A549 (cell line): ENCODE data around the gene PHF21A. TPM values are rescaled to one million over a fixed set of nuclear protein-coding genes. Genes with fewer than 3 reads are reported as not detected.

Experiments
- ATAC-seq, 2 experiments: fragments of 200-7000 bp in 1 of 2; fragments of >200 bp in 1 of 2; cut with Nextera tagmentation in 1 of 2; cut with Tn5 transposase in 1 of 2; 3 replicates each; pipeline versions ENCODE4 v1.8.0 to v1.9.1; 2018 to 2020; ENCODE audit warnings: mild to moderate bottlenecking in 1 of 2, moderate library complexity in 1 of 2
- CTCF ChIA-PET: fragments of 300-600 bp; sonication (Branson Sonifier 250); formaldehyde crosslinking; extraction: SDS; loops from one replicate; lab custom pipeline; 2021; ENCODE audit warnings: antibody characterized with exemption, inconsistent platforms; lab: Yijun Ruan, JAX
- POLR2A ChIA-PET: fragments of 350-600 bp; formaldehyde crosslinking; extraction: SDS; loops from one replicate; lab custom pipeline; 2021; ENCODE audit warnings: antibody characterized with exemption, inconsistent platforms; lab: Yijun Ruan, JAX
- DNase-seq, 2 experiments: peaks; one replicate each; pipeline versions ENCODE4 v3.0.0 to v3.0.0-alpha.2; 2011 to 2016; ENCODE audit warnings: low read depth in 1 of 2, low spot score in 1 of 2
- FAIRE-seq: peaks from 2 replicates; lab custom pipeline; 2011; peaks lifted over from hg19 to GRCh38; lab: Jason Lieb, UNC
- H3K27ac ChIP-seq, 2 experiments: fragments of >200 bp; sonication (Bioruptor Twin); formaldehyde crosslinking; 3 replicates each; pipeline ENCODE4 v1.5.1; 2016 to 2017
- H3K4me1 ChIP-seq: fragments of >200 bp; sonication (Bioruptor Twin); formaldehyde crosslinking; 3 replicates; pipeline ENCODE4 v1.6.1; 2016
- H3K4me2 ChIP-seq: fragments of >200 bp; sonication (Bioruptor Twin); formaldehyde crosslinking; 3 replicates; pipeline ENCODE4 v1.6.1; 2016
- H3K4me3 ChIP-seq: fragments of >200 bp; sonication (Bioruptor Twin); formaldehyde crosslinking; 3 replicates; pipeline ENCODE4 v1.5.1; 2016
- H3K9me3 ChIP-seq: fragments of >200 bp; sonication (Bioruptor Twin); formaldehyde crosslinking; 3 replicates; pipeline ENCODE4 v1.6.1; 2016
- BHLHE40 ChIP-seq: IDR thresholded peaks from 2 replicates; pipeline ENCODE4 v1.6.1; 2012; ENCODE audit warnings: low read depth, low read length, inconsistent platforms
- CEBPB ChIP-seq, 2 experiments: fragments of >200 bp in 1 of 2; sonication (Bioruptor Twin) in 1 of 2; formaldehyde crosslinking in 1 of 2; IDR thresholded peaks; 2 replicates each; pipeline ENCODE4 v1.6.1; 2012 to 2016
- CHD2 ChIP-seq: fragments of 150-350 bp; IDR thresholded peaks from 2 replicates; pipeline ENCODE4 v1.6.1; 2014; ENCODE audit warnings: low read length; ENCODE audit not compliant: partially characterized antibody
- CTCF ChIP-seq: fragments of >200 bp; sonication (Bioruptor Twin); formaldehyde crosslinking; IDR thresholded peaks from 3 replicates; pipeline ENCODE4 v1.5.1; 2016
- EHMT2 ChIP-seq: fragments of 200-600 bp; sonication (generic); IDR thresholded peaks from 2 replicates; pipeline ENCODE4 v1.6.1; 2016; ENCODE audit warnings: antibody characterized with exemption, low read depth, mild to moderate bottlenecking, moderate library complexity
- EP300 ChIP-seq, 2 experiments: fragments of >200 bp; sonication (Bioruptor Twin); formaldehyde crosslinking; IDR thresholded peaks; 2 replicates in 1 of 2; 3 replicates in 1 of 2; pipeline ENCODE4 v1.6.1; 2016 to 2017
- ESRRA ChIP-seq: fragments of 150-350 bp; IDR thresholded peaks from 2 replicates; pipeline ENCODE4 v1.6.1; 2014; ENCODE audit warnings: mild to moderate bottlenecking, low read length, borderline replicate concordance
- HDAC2 ChIP-seq: fragments of 200-600 bp; sonication (generic); IDR thresholded peaks from 2 replicates; pipeline ENCODE4 v1.6.1; 2016
- HES2 ChIP-seq: fragments of >200 bp; sonication (Bioruptor Twin); formaldehyde crosslinking; IDR thresholded peaks from 2 replicates; pipeline ENCODE4 v1.6.1; 2016
- HEYL ChIP-seq: fragments of 250-450 bp; sonication (Bioruptor Pico); IDR thresholded peaks from 2 replicates; pipeline ENCODE4 v1.8.0; 2021; ENCODE audit warnings: mild to moderate bottlenecking, moderate library complexity
- JUN ChIP-seq, 2 experiments: fragments of >200 bp; sonication (Bioruptor Twin); formaldehyde crosslinking; IDR thresholded peaks; 2 replicates in 1 of 2; 3 replicates in 1 of 2; pipeline ENCODE4 v1.6.1; 2016 to 2017
- KDM1A ChIP-seq: fragments of 200-600 bp; sonication (generic); IDR thresholded peaks from 2 replicates; pipeline ENCODE4 v1.6.1; 2016; ENCODE audit warnings: low read depth, mild to moderate bottlenecking
- MAX ChIP-seq: IDR thresholded peaks from 2 replicates; pipeline ENCODE4 v1.6.1; 2012
- PBX3 ChIP-seq: IDR thresholded peaks from 2 replicates; pipeline ENCODE4 v1.6.1; 2012
- PHF8 ChIP-seq: fragments of 200-600 bp; sonication (generic); IDR thresholded peaks from 2 replicates; pipeline ENCODE4 v1.6.1; 2016; ENCODE audit warnings: low read depth, mild to moderate bottlenecking, antibody characterized with exemption, moderate library complexity, borderline replicate concordance
- POLR2A ChIP-seq: IDR thresholded peaks from 2 replicates; pipeline ENCODE4 v1.6.1; 2012; ENCODE audit warnings: mild to moderate bottlenecking, low read length
- RCOR1 ChIP-seq: fragments of 150-350 bp; IDR thresholded peaks from 2 replicates; pipeline ENCODE4 v1.6.1; 2014; ENCODE audit warnings: antibody characterized with exemption, low read length, low read depth
- RFX5 ChIP-seq: fragments of 450-650 bp; IDR thresholded peaks from 2 replicates; pipeline ENCODE4 v1.7.1; 2014; ENCODE audit warnings: antibody characterized with exemption, mild to moderate bottlenecking, moderate library complexity
- TP53 ChIP-seq: fragments of 250-450 bp; sonication (Bioruptor Pico); IDR thresholded peaks from 2 replicates; pipeline ENCODE4 v1.5.0; 2021; ENCODE audit warnings: mild to moderate bottlenecking, moderate library complexity
- USF2 ChIP-seq: fragments of 450-650 bp; IDR thresholded peaks from 2 replicates; pipeline ENCODE4 v1.6.1; 2014; ENCODE audit warnings: antibody characterized with exemption
- ZNF302 ChIP-seq: fragments of 250-450 bp; sonication (Bioruptor Pico); IDR thresholded peaks from 2 replicates; pipeline ENCODE4 v1.9.0; 2021; ENCODE audit warnings: inconsistent platforms, mild to moderate bottlenecking, moderate library complexity
- ZSCAN20 ChIP-seq: fragments of 250-450 bp; sonication (Bioruptor Pico); IDR thresholded peaks from 2 replicates; pipeline ENCODE4 v1.8.0; 2022; ENCODE audit warnings: mild to moderate bottlenecking, moderate library complexity
- WGBS: methylation state at CpG from one replicate; pipeline ENCODE4 v1.1.6; 2017; ENCODE audit errors: missing lambda C conversion rate; 5-methylcytosine and 5-hydroxymethylcytosine counted together
- polyA plus RNA-seq, 4 experiments: library from polyadenylated mRNA; depleted of rRNA in 3 of 4; stranded (reverse); fragments of >200 nt; fragmentation: RNase III in 1 of 4; extraction: RNeasy Plus Mini Kit Qiagen cat#74134 plus additional on column Dnase treatment in 1 of 4; gene quantifications; 2 replicates in 3 of 4; 3 replicates in 1 of 4; pipeline ENCODE4 v1.2.3, GENCODE V29; 2011 to 2017

PHF21A gene
- polyA plus RNA-seq, 2 of the 4 experiments (the other 2 are of a cell fraction) = 20.0 to 31.9 TPM

GRCh38 chr11:46122945-46123715, 1.9 kb upstream of the PHF21A start:
- DNase-seq (no peak), FAIRE-seq (no peak)
- Histone ChIP-seq H3K9me3 (no peaks in the 10 kb centered on the region), H3K4me3 (peak overlapping the region; percentile 66)
- 58% methylated on average over 7 of the region's 7 CpGs for WGBS
- TF ChIP-seq JUN (IDR thresholded peaks at IDR 0.05) (no peak), USF2 (no peak), ZSCAN20 (no peak), KDM1A (no peak), HES2 (no peak), ESRRA (no peak), MAX (no peak), RCOR1 (no peak), BHLHE40 (no peak), HEYL (CRISPR knock-in tag) (no peak), HDAC2 (no peak), POLR2A (no peak), EP300 (IDR thresholded peaks at IDR 0.05) (no peak)
- TF ChIP-seq, all 56 proteins: peak for 0
- H3K4me2 ChIP-seq = peak overlapping the region; percentile 93
- ChIA-PET POLR2A (interaction anchor here (4.0 kb wide), 1 partner anchor 120 kb away, joined by 18 read pairs; no protein-coding TSS in a partner anchor), CTCF (interaction anchor here (0.8 to 4.1 kb wide), 5 partner anchors 11 to 252 kb away, joined by 3 to 24 read pairs (median 4); no protein-coding TSS in a partner anchor)
- peak overlapping the region; percentile 97 to 98 for H3K27ac ChIP-seq
- no peak for ATAC-seq
- H3K4me1 ChIP-seq = peaks cover 27% of the 10 kb centered on the region

- WGBS = under 1% methylated on average over 39 of the region's 74 CpGs
- FAIRE-seq (no peak), DNase-seq (peak; percentile 65 to 96), ATAC-seq (peak; percentile 46 to 49)
- Histone ChIP-seq H3K4me2 (peak overlapping the region; percentile 93), H3K4me1 (peaks cover 28% of the 10 kb centered on the region), H3K9me3 (no peaks in the 10 kb centered on the region), H3K27ac (peak overlapping the region; percentile 97 to 98), H3K4me3 (peak overlapping the region; percentile 66)
- TF ChIP-seq CEBPB (IDR thresholded peaks at IDR 0.05) (0 out of 4 replicates have a peak, but pooled peaks of 1 of the 2 experiments have one; percentile 12), CTCF (no peak), ZNF302 (CRISPR knock-in tag) (no peak), EHMT2 (no peak), RFX5 (no peak), TP53 (no peak), HDAC2 (no peak), PHF8 (no peak), CHD2 (peak; percentile 26), JUN (IDR thresholded peaks at IDR 0.05) (peak in 1 of 2 experiments; percentile 17; a peak in 2 of 5 replicates), POLR2A (peak; percentile 47; the same call in 1 of the 2 replicates), RCOR1 (0 out of 2 replicates have a peak, but pooled peaks have one; percentile 83), PBX3 (peak; percentile 84)
- ChIA-PET CTCF (interaction anchor here (1.2 kb wide), 1 partner anchor 246 kb away, joined by 3 read pairs; no protein-coding TSS in a partner anchor), POLR2A (interaction anchor here (0.6 to 4.0 kb wide), 9 partner anchors 16 to 194 kb away, joined by 3 to 18 read pairs (median 3); no protein-coding TSS in a partner anchor)
Measured at GRCh38 chr11:46121724-46122477, 647 bp upstream of the PHF21A start.
